Keratinocyte (primary cell): ENCODE data around the gene TOPORS. TPM values are rescaled to one million over a fixed set of nuclear protein-coding genes. Genes with fewer than 3 reads are reported as not detected.
A peak's percentile ranks its signal among the peaks of the same experiment; 100 is the strongest.

ENCODE experiments used
- DNase-seq: peaks from one replicate; pipeline ENCODE4 v3.0.0-alpha.2; 2011; ENCODE audit warnings: low read depth, missing footprints, low spot score
- FAIRE-seq: peaks from 2 replicates; lab custom pipeline; 2011; peaks lifted over from hg19 to GRCh38; lab: Jason Lieb, UNC
- H2AFZ ChIP-seq: 2 replicates; pipeline ENCODE4 v1.6.0; 2012; ENCODE audit warnings: low read length, control low read depth, inconsistent platforms; ENCODE audit not compliant: control insufficient read depth
- H3K27ac ChIP-seq: 2 replicates; pipeline ENCODE4 v1.5.1; 2011; ENCODE audit warnings: low read length; ENCODE audit not compliant: control insufficient read depth, insufficient read depth
- H3K27me3 ChIP-seq: 3 replicates; pipeline ENCODE4 v1.6.0; 2011; ENCODE audit warnings: low read length; ENCODE audit not compliant: control insufficient read depth, insufficient read depth; ENCODE audit errors: extremely low read depth
- H3K36me3 ChIP-seq, 2 experiments: 2 replicates in 1 of 2; 3 replicates in 1 of 2; pipeline ENCODE4 v1.5.1; 2011; ENCODE audit warnings: low read length in 2 of 2, mild to moderate bottlenecking in 1 of 2; ENCODE audit not compliant: control insufficient read depth in 2 of 2, insufficient read depth in 2 of 2; ENCODE audit errors: extremely low read depth in 1 of 2
- H3K4me1 ChIP-seq: 3 replicates; pipeline ENCODE4 v1.5.1; 2011; ENCODE audit warnings: low read length; ENCODE audit not compliant: control insufficient read depth, insufficient read depth; ENCODE audit errors: extremely low read depth
- H3K4me2 ChIP-seq: 3 replicates; pipeline ENCODE4 v1.6.0; 2011; ENCODE audit warnings: low read depth, low read length; ENCODE audit not compliant: control insufficient read depth, insufficient read depth; ENCODE audit errors: extremely low read depth
- H3K4me3 ChIP-seq, 3 experiments: fragments of 200-600 bp in 1 of 3; sonication (generic) in 1 of 3; 2 replicates in 2 of 3; 3 replicates in 1 of 3; pipeline ENCODE4 v1.5.1; 2011 to 2016; ENCODE audit warnings: low read length in 3 of 3, mild to moderate bottlenecking in 3 of 3, control low read depth in 2 of 3, inconsistent platforms in 1 of 3, low read depth in 1 of 3, mixed read lengths in 1 of 3, mixed run types in 1 of 3, moderate library complexity in 1 of 3; ENCODE audit not compliant: control insufficient read depth in 2 of 3, insufficient read depth in 2 of 3; ENCODE audit errors: extremely low read depth in 1 of 3
- H3K79me2 ChIP-seq: 2 replicates; pipeline ENCODE4 v1.6.0; 2012; ENCODE audit warnings: low read length; ENCODE audit not compliant: control insufficient read depth, insufficient read depth
- H3K9ac ChIP-seq: 3 replicates; pipeline ENCODE4 v1.6.0; 2011; ENCODE audit warnings: low read length; ENCODE audit not compliant: control insufficient read depth, insufficient read depth; ENCODE audit errors: extremely low read depth
- H3K9me1 ChIP-seq: 3 replicates; pipeline ENCODE4 v1.6.0; 2011; ENCODE audit warnings: low read length; ENCODE audit not compliant: control insufficient read depth, insufficient read depth; ENCODE audit errors: extremely low read depth
- H3K9me3 ChIP-seq: 2 replicates; pipeline ENCODE4 v1.5.1; 2012; ENCODE audit warnings: low read depth, low read length; ENCODE audit not compliant: control insufficient read depth
- H4K20me1 ChIP-seq: 3 replicates; pipeline ENCODE4 v1.6.0; 2011; ENCODE audit warnings: low read length; ENCODE audit not compliant: control insufficient read depth, insufficient read depth; ENCODE audit errors: extremely low read depth
- CTCF ChIP-seq, 3 experiments: IDR thresholded peaks in 1 of 3; conservative IDR thresholded peaks in 1 of 3; optimal IDR thresholded peaks in 1 of 3; 2 replicates in 2 of 3; 3 replicates in 1 of 3; pipeline versions ENCODE3 to v1.5.1; 2011; ENCODE audit warnings: low read length in 3 of 3, mild to moderate bottlenecking in 3 of 3, moderate library complexity in 2 of 3, control low read depth in 1 of 3, inconsistent platforms in 1 of 3; ENCODE audit not compliant: insufficient read depth in 2 of 3; ENCODE audit errors: extremely low read depth in 1 of 3
- EZH2 ChIP-seq: IDR thresholded peaks from one replicate; pipeline ENCODE4 v1.6.1; 2012; ENCODE audit warnings: inconsistent platforms, mild to moderate bottlenecking, low read length, moderate library complexity
- dilution Hi-C: fragments of 300-500 bp; cut with MboI; formaldehyde crosslinking; loops from one replicate; pipeline ENCODE4 v1.7.0; 2020; ENCODE audit warnings: low sequenced_read_pairs; ENCODE audit not compliant: extremely low pct_ligation_motif_present
- polyA plus RNA-seq, 5 experiments: library from polyadenylated mRNA; depleted of rRNA in 3 of 5; stranded (reverse) in 3 of 5; stranded (forward) in 1 of 5; unstranded in 1 of 5; fragments of >200 nt; gene quantifications; 1 replicate in 1 of 5; 2 replicates in 3 of 5; 3 replicates in 1 of 5; pipeline versions ENCODE4 v1.2.1 to v1.2.3, GENCODE V29; 2011 to 2012; ENCODE audit warnings: missing spikeins in 2 of 5, low read depth in 1 of 5, low replicate concordance in 1 of 5

Gene TOPORS
- polyA plus RNA-seq, 1 donor (not counting 4 experiments of a cell fraction or from before 2014, with no cell fraction given), result 17.1 TPM

GRCh38 chr9:32580631-32581300 lies 28.4 kb upstream of the TOPORS start:
- Histone ChIP-seq H3K9me1 (no peaks in the 10 kb centered on the region), H3K4me2 (no peak overlapping the region), H3K9me3 (no peaks in the 10 kb centered on the region), H3K4me1 (no peaks in the 10 kb centered on the region), H3K27me3 (peaks cover 3% of the 10 kb centered on the region), H3K36me3 (no peaks in the 10 kb centered on the region), H3K27ac (no peak overlapping the region), H3K4me3 (no peak overlapping the region), H3K9ac (no peak overlapping the region), H3K79me2 (no peaks in the 10 kb centered on the region), H4K20me1 (no peaks in the 10 kb centered on the region), H2AFZ (no peak overlapping the region)
- DNase-seq, result no peak
- FAIRE-seq, result no peak
- dilution Hi-C loops, result no loop called here
- TF ChIP-seq EZH2, result no peak
- TF ChIP-seq CTCF (optimal IDR thresholded peaks at IDR 0.05 in 1 of 3, IDR thresholded peaks at IDR 0.05 in 1 of 3, conservative IDR thresholded peaks at IDR 0.05 in 1 of 3; ENCODE audit: extremely low read depth in 1 of 3, insufficient read depth in 2 of 3, low read length in 3 of 3), result no peak

GRCh38 chr9:32579706-32580331 lies 27.4 kb upstream of the TOPORS start:
- dilution Hi-C loops, result no loop called here
- Histone ChIP-seq H3K4me1 (no peaks in the 10 kb centered on the region), H3K4me3 (no peak overlapping the region), H3K9me3 (no peaks in the 10 kb centered on the region), H3K36me3 (no peaks in the 10 kb centered on the region), H3K9ac (no peak overlapping the region), H3K79me2 (no peaks in the 10 kb centered on the region), H4K20me1 (no peaks in the 10 kb centered on the region), H3K27ac (no peak overlapping the region), H3K27me3 (peaks cover 3% of the 10 kb centered on the region), H2AFZ (no peak overlapping the region), H3K4me2 (no peak overlapping the region), H3K9me1 (no peaks in the 10 kb centered on the region)
- peak; percentile 86 for FAIRE-seq
- DNase-seq, result peak; percentile 42
- TF ChIP-seq CTCF (optimal IDR thresholded peaks at IDR 0.05 in 1 of 3, IDR thresholded peaks at IDR 0.05 in 1 of 3, conservative IDR thresholded peaks at IDR 0.05 in 1 of 3; ENCODE audit: extremely low read depth in 1 of 3, insufficient read depth in 2 of 3, low read length in 3 of 3) (peak; percentile 84 to 86 (median 85)), EZH2 (no peak)
